DMS79 (cell line): ENCODE measurements around the gene JPH3.

ENCODE experiments used
- DNase-seq: peaks from one replicate; lab custom pipeline; 2025; lab: John Stamatoyannopoulos, UW

The JPH3 gene

GRCh38 chr16:87626905-87627304 lies 24.6 kb downstream of the JPH3 start:
- no peak for DNase-seq

GRCh38 chr16:87627542-87628245 lies 25.4 kb downstream of the JPH3 start:
- DNase-seq: no peak

- DNase-seq: no peak
These were observed 26.1 kb downstream of the JPH3 start for GRCh38 chr16:87628246-87628923.

- DNase-seq: peak; percentile 51
These were observed 26.6 kb downstream of the JPH3 start for GRCh38 chr16:87628940-87629339.

GRCh38 chr16:87631067-87631466 lies 28.8 kb downstream of the JPH3 start:
- no peak for DNase-seq

- DNase-seq: no peak
These were observed 32.1 kb downstream of the JPH3 start for GRCh38 chr16:87634411-87634810.

- DNase-seq: peak; percentile 37
These were observed 33.3 kb downstream of the JPH3 start for GRCh38 chr16:87635541-87636049.

- DNase-seq: peak; percentile 72
These were observed 33.9 kb downstream of the JPH3 start for GRCh38 chr16:87636050-87636684.

GRCh38 chr16:87636741-87637140 lies 34.4 kb downstream of the JPH3 start:
- no peak for DNase-seq

GRCh38 chr16:87637357-87637756 lies 35.0 kb downstream of the JPH3 start:
- DNase-seq: no peak

- DNase-seq: no peak
These were observed 36.4 kb downstream of the JPH3 start for GRCh38 chr16:87638736-87639135.

GRCh38 chr16:87641721-87642120 lies 39.4 kb downstream of the JPH3 start:
- DNase-seq: no peak

GRCh38 chr16:87642491-87642890 lies 40.2 kb downstream of the JPH3 start:
- no peak for DNase-seq

GRCh38 chr16:87644186-87644585 lies 41.9 kb downstream of the JPH3 start:
- DNase-seq: no peak

- DNase-seq: no peak
These were observed 42.3 kb downstream of the JPH3 start for GRCh38 chr16:87644596-87644995.

GRCh38 chr16:87645802-87646201 lies 43.5 kb downstream of the JPH3 start:
- no peak for DNase-seq

GRCh38 chr16:87647431-87648185 lies 45.3 kb downstream of the JPH3 start:
- DNase-seq: no peak

GRCh38 chr16:87648236-87648635 lies 45.9 kb downstream of the JPH3 start:
- no peak for DNase-seq

- DNase-seq: no peak
These were observed 46.6 kb downstream of the JPH3 start for GRCh38 chr16:87648698-87649487.

GRCh38 chr16:87652386-87652785 lies 50.1 kb downstream of the JPH3 start:
- no peak for DNase-seq

- DNase-seq: no peak
These were observed 50.5 kb downstream of the JPH3 start for GRCh38 chr16:87652799-87653198.
